ENCODE results near the gene CASZ1. TPM values are rescaled to one million over a fixed set of nuclear protein-coding genes. Genes with fewer than 3 reads are reported as not detected.
A peak's percentile ranks its signal among the peaks of the same experiment; 100 is the strongest.

The CASZ1 gene
- total RNA-seq, 8 experiments from 2014 or later, result 0.46 to 15.1 (median 6.4) TPM

GRCh38 chr1:10818262-10819197, 22.1 kb upstream of the CASZ1 start:
- Histone ChIP-seq H3K27ac (no peak overlapping the region), H3K4me1 (replicated peaks in 1 of 2) (peaks cover 7 to 9% of the 10 kb centered on the region in 2 donors), H3K4me3 (no peak overlapping the region)
- ATAC-seq (replicated peaks in 6 of 8), result no peak
- in situ Hi-C loops (cut with MboI; ENCODE audit: low pct_unique_long_range_greater_than_20kb in 2 of 9, low sequenced_read_pairs in 9 of 9, unreplicated experiment in 9 of 9), result no loop called here
- 0 to 100% (median 77%) methylated on average over 2 to 13 of the region's 17 CpGs; no CpG with 5 or more reads in 3 of the 10 experiments for WGBS, 10 experiments

- Histone ChIP-seq H3K4me1 (replicated peaks in 1 of 2) (peaks cover 7 to 12% of the 10 kb centered on the region in 2 donors), H3K4me3 (no peak overlapping the region), H3K27ac (no peak overlapping the region)
- WGBS, 10 experiments, result 0 to 81% (median 78%) methylated on average over 1 to 6 of the region's 13 CpGs; no CpG with 5 or more reads in 4 of the 10 experiments
- no peak for ATAC-seq (replicated peaks in 6 of 8)
- in situ Hi-C loops (cut with MboI; ENCODE audit: low pct_unique_long_range_greater_than_20kb in 2 of 9, low sequenced_read_pairs in 9 of 9, unreplicated experiment in 9 of 9), result no loop called here
Observed at GRCh38 chr1:10816743-10817369, 20.4 kb upstream of the CASZ1 start.

- WGBS, 10 experiments, result 0 to 97% (median 82%) methylated on average over 1 to 7 of the region's 7 CpGs; no CpG with 5 or more reads in 2 of the 10 experiments
- in situ Hi-C loops (cut with MboI; ENCODE audit: low pct_unique_long_range_greater_than_20kb in 2 of 9, low sequenced_read_pairs in 9 of 9, unreplicated experiment in 9 of 9), result no loop called here
- ATAC-seq (replicated peaks in 6 of 8), result no peak
- H3K4me1 ChIP-seq (replicated peaks in 1 of 2), result peaks cover 7 to 12% of the 10 kb centered on the region in 2 donors
- H3K4me3 ChIP-seq, result no peak overlapping the region
- no peak overlapping the region for H3K27ac ChIP-seq
Observed at GRCh38 chr1:10816233-10816632, 19.8 kb upstream of the CASZ1 start.

- WGBS, 10 experiments, result 92 to 100% methylated on average over 3 to 4 of the region's 5 CpGs; no CpG with 5 or more reads in 8 of the 10 experiments
- in situ Hi-C loops (cut with MboI; ENCODE audit: low pct_unique_long_range_greater_than_20kb in 2 of 9, low sequenced_read_pairs in 9 of 9, unreplicated experiment in 9 of 9), result no loop called here
- Histone ChIP-seq H3K4me3 (no peak overlapping the region), H3K4me1 (replicated peaks in 1 of 2) (peaks cover 7 to 12% of the 10 kb centered on the region in 2 donors), H3K27ac (no peak overlapping the region)
- ATAC-seq (replicated peaks in 6 of 8), result no peak
Observed at GRCh38 chr1:10815858-10816195, 19.4 kb upstream of the CASZ1 start.

GRCh38 chr1:10814976-10815857, 18.8 kb upstream of the CASZ1 start:
- peak overlapping the region in 1 of 2 donors; percentile 77 for H3K27ac ChIP-seq

GRCh38 chr1:10814312-10814711, 17.9 kb upstream of the CASZ1 start:
- no peak overlapping the region for H3K27ac ChIP-seq
- no peak overlapping the region for H3K4me3 ChIP-seq
- ATAC-seq (replicated peaks in 6 of 8), result no peak
- WGBS, 10 experiments, result 53 to 90% (median 84%) methylated on average over 1 to 8 of the region's 10 CpGs; no CpG with 5 or more reads in 1 of the 10 experiments
- in situ Hi-C loops (cut with MboI; ENCODE audit: low pct_unique_long_range_greater_than_20kb in 2 of 9, low sequenced_read_pairs in 9 of 9, unreplicated experiment in 9 of 9), result no loop called here
- peaks cover 7 to 12% of the 10 kb centered on the region in 2 donors for H3K4me1 ChIP-seq (replicated peaks in 1 of 2)

More at GRCh38 chr1:10814976-10815857, 18.8 kb upstream of the CASZ1 start:
- in situ Hi-C loops (cut with MboI; ENCODE audit: low pct_unique_long_range_greater_than_20kb in 2 of 9, low sequenced_read_pairs in 9 of 9, unreplicated experiment in 9 of 9), result no loop called here
- Histone ChIP-seq H3K4me3 (no peak overlapping the region), H3K4me1 (replicated peaks in 1 of 2) (peaks cover 7 to 12% of the 10 kb centered on the region in 2 donors)
- 17 to 64% (median 37%) methylated on average over 1 to 13 of the region's 15 CpGs; no CpG with 5 or more reads in 2 of the 10 experiments for WGBS, 10 experiments
- peak in 5 of 8 experiments; percentile 76 to 81 (median 79) for ATAC-seq (replicated peaks in 6 of 8)

- no peak for ATAC-seq (replicated peaks in 6 of 8)
- Histone ChIP-seq H3K4me3 (no peak overlapping the region), H3K4me1 (replicated peaks in 1 of 2) (peaks cover 7 to 12% of the 10 kb centered on the region in 2 donors), H3K27ac (no peak overlapping the region)
- WGBS, 10 experiments, result 25 to 96% (median 60%) methylated on average over 1 to 13 of the region's 14 CpGs; no CpG with 5 or more reads in 3 of the 10 experiments
- in situ Hi-C loops (cut with MboI; ENCODE audit: low pct_unique_long_range_greater_than_20kb in 2 of 9, low sequenced_read_pairs in 9 of 9, unreplicated experiment in 9 of 9), result no loop called here
Observed at GRCh38 chr1:10813799-10814198, 17.4 kb upstream of the CASZ1 start.

GRCh38 chr1:10812387-10812915, 16.0 kb upstream of the CASZ1 start:
- 28 to 100% (median 80%) methylated on average over 1 to 11 of the region's 11 CpGs; no CpG with 5 or more reads in 2 of the 10 experiments for WGBS, 10 experiments
- H3K4me1 ChIP-seq (replicated peaks in 1 of 2), result peaks cover 7 to 12% of the 10 kb centered on the region in 2 donors
- in situ Hi-C loops (cut with MboI; ENCODE audit: low pct_unique_long_range_greater_than_20kb in 2 of 9, low sequenced_read_pairs in 9 of 9, unreplicated experiment in 9 of 9), result no loop called here
- no peak overlapping the region for H3K27ac ChIP-seq
- peak in 1 of 8 experiments; percentile 61 for ATAC-seq (replicated peaks in 6 of 8)
- no peak overlapping the region for H3K4me3 ChIP-seq

- ATAC-seq (replicated peaks in 6 of 8), result peak in 1 of 8 experiments; percentile 47
- H3K4me1 ChIP-seq (replicated peaks in 1 of 2), result peaks cover 0 to 6% of the 10 kb centered on the region in 2 donors
Observed at GRCh38 chr1:10808441-10808840, 12.0 kb upstream of the CASZ1 start.

GRCh38 chr1:10806966-10807365, 10.5 kb upstream of the CASZ1 start:
- no peak overlapping the region for H3K4me3 ChIP-seq
- H3K27ac ChIP-seq, result no peak overlapping the region
- no peak for ATAC-seq (replicated peaks in 6 of 8)
- 49 to 88% (median 64%) methylated on average over 2 to 5 of the region's 5 CpGs for WGBS, 10 experiments
- peaks cover 0 to 11% of the 10 kb centered on the region in 2 donors for H3K4me1 ChIP-seq (replicated peaks in 1 of 2)
- in situ Hi-C loops (cut with MboI; ENCODE audit: low pct_unique_long_range_greater_than_20kb in 2 of 9, low sequenced_read_pairs in 9 of 9, unreplicated experiment in 9 of 9), result no loop called here

More at GRCh38 chr1:10808441-10808840, 12.0 kb upstream of the CASZ1 start:
- Histone ChIP-seq H3K27ac (no peak overlapping the region), H3K4me3 (no peak overlapping the region)
- in situ Hi-C loops (cut with MboI; ENCODE audit: low pct_unique_long_range_greater_than_20kb in 2 of 9, low sequenced_read_pairs in 9 of 9, unreplicated experiment in 9 of 9), result no loop called here
- WGBS, 10 experiments, result 0 to 100% (median 59%) methylated on average over 1 to 7 of the region's 7 CpGs; no CpG with 5 or more reads in 2 of the 10 experiments

GRCh38 chr1:10803971-10804820, 7.8 kb upstream of the CASZ1 start:
- Histone ChIP-seq H3K27ac (no peak overlapping the region), H3K4me1 (replicated peaks in 1 of 2) (peaks cover 0 to 11% of the 10 kb centered on the region in 2 donors), H3K4me3 (no peak overlapping the region)
- in situ Hi-C loops (cut with MboI; ENCODE audit: low pct_unique_long_range_greater_than_20kb in 2 of 9, low sequenced_read_pairs in 9 of 9, unreplicated experiment in 9 of 9), result no loop called here
- no peak for ATAC-seq (replicated peaks in 6 of 8)
- 40 to 100% (median 76%) methylated on average over 1 to 10 of the region's 21 CpGs; no CpG with 5 or more reads in 5 of the 10 experiments for WGBS, 10 experiments

All from motor neuron (in vitro differentiated cells).